ENCODE measurements around the gene FLII. TPM values are rescaled to one million over a fixed set of nuclear protein-coding genes. Genes with fewer than 3 reads are reported as not detected.
"Not testable (repeated sequence)": the region's sequence is repeated elsewhere in the genome, so short reads cannot be mapped to it uniquely, and the experiment has no call there.

Gene FLII
- total RNA-seq = 344 TPM
- 100 to 1,000 TPM; 123 to 154 (median 127) TPM for polyA plus RNA-seq

DNA sequence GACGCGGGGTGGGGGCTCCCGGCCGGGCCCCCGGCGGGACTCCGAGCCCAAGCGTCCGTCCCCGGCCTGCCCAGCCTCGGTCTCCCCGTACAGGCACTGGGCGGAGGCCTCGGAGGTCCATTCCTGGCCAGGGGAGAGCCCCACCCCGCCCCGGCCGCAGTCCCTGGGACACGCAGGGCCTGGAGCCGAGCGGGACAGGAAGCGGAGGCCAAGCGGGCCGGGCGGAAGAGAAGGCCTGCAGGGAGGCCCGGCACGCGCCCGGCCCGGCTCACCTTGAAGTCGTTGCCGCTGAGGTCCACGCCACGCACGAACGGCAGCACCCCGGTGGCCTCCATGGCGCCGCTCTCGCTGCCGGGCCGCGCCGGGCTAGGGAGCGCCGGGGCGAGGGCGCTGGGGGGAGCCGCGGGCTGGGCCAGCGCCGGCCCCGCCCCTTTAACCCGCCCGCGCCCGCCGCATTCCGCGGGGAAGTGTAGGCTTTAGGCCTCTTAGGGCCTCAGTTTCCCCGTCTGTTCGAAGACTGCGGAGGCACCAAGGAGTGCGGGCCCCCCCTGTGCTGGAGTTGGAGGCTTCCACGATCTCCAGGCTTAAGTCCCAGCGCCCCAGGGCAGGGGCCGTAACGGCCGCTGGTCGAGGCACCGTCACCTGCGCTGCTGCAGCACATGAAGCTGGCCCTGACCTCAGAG, at the start of gene FLII:
Gene FLII (minus strand): TSS at position 383 of the 683 bp plus-strand sequence. CDS start 48 bp downstream, at position 335.
- Histone ChIP-seq H3K36me3 (ENCODE audit: control insufficient read depth, insufficient read depth, low read length) (peaks cover 31% of the 10 kb centered on the region), H3K9me3 (ENCODE audit: control insufficient read depth in 2 of 2, low read length in 2 of 2) (no peaks in the 10 kb centered on the region), H3K27me3 (ENCODE audit: control insufficient read depth, insufficient read depth, low read length) (no peaks in the 10 kb centered on the region), H3K27ac (ENCODE audit: insufficient read depth, low read length, poor library complexity, severe bottlenecking) (peak within 1 kb of the TSS; percentile 94), H3K4me1 (ENCODE audit: control insufficient read depth, insufficient read depth, low read length, poor library complexity, severe bottlenecking) (peaks cover 52% of the 10 kb centered on the region), H3K4me3 (ENCODE audit: low read depth, low read length) (peak within 1 kb of the TSS; percentile 84)
- peak within 1 kb of the TSS; percentile 95 to 98 (median 96) for H3K4me3 Mint-ChIP-seq
- DNase-seq (peak; percentile 52 to 68 (median 54)), ATAC-seq (ENCODE audit: low read depth in 2 of 2) (peak; percentile 30 to 38)
- peaks cover 3% of the 10 kb centered on the region for H3K36me3 Mint-ChIP-seq
- peaks cover 0 to 55% (median 26%) of the 10 kb centered on the region in 4 donors for H3K4me1 Mint-ChIP-seq
- H3K9me3 Mint-ChIP-seq = no peaks in the 10 kb centered on the region
- no peaks in the 10 kb centered on the region for H3K27me3 Mint-ChIP-seq
- peak within 1 kb of the TSS; percentile 90 to 97 (median 97) for H3K27ac Mint-ChIP-seq

DNA sequence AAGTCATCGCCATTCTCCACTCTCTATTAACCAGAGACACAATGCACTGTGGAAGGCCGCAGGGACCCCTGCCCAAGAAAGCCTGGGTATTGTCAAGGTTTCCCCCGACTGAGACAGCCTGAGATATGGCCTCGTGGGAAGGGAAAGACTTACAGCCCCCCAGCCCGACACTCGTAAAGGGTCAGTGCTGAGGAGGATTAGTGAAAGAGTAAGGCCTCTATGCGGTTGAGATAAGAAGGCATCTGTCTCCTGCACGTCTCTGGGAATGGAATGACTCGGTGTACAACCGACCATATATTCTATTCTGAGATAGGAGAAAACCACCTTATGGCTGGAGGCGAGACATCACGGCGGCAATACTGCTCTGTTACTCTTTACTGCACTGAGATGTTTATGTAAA, 44.7 kb upstream of the FLII start:
- ATAC-seq (ENCODE audit: low read depth in 2 of 2); H3K4me3 Mint-ChIP-seq; H3K4me3 ChIP-seq (ENCODE audit: low read depth, low read length); H3K9me3 ChIP-seq (ENCODE audit: control insufficient read depth in 2 of 2, low read length in 2 of 2); H3K9me3 Mint-ChIP-seq; H3K4me1 Mint-ChIP-seq; H3K27ac Mint-ChIP-seq; H3K4me1 ChIP-seq (ENCODE audit: control insufficient read depth, insufficient read depth, low read length, poor library complexity, severe bottlenecking); DNase-seq; H3K27me3 ChIP-seq (ENCODE audit: control insufficient read depth, insufficient read depth, low read length); H3K27me3 Mint-ChIP-seq; H3K27ac ChIP-seq (ENCODE audit: insufficient read depth, low read length, poor library complexity, severe bottlenecking): not testable (repeated sequence)
- peaks cover 43% of the 10 kb centered on the region for H3K36me3 Mint-ChIP-seq
- peaks cover 75% of the 10 kb centered on the region for H3K36me3 ChIP-seq (ENCODE audit: control insufficient read depth, insufficient read depth, low read length)

DNA sequence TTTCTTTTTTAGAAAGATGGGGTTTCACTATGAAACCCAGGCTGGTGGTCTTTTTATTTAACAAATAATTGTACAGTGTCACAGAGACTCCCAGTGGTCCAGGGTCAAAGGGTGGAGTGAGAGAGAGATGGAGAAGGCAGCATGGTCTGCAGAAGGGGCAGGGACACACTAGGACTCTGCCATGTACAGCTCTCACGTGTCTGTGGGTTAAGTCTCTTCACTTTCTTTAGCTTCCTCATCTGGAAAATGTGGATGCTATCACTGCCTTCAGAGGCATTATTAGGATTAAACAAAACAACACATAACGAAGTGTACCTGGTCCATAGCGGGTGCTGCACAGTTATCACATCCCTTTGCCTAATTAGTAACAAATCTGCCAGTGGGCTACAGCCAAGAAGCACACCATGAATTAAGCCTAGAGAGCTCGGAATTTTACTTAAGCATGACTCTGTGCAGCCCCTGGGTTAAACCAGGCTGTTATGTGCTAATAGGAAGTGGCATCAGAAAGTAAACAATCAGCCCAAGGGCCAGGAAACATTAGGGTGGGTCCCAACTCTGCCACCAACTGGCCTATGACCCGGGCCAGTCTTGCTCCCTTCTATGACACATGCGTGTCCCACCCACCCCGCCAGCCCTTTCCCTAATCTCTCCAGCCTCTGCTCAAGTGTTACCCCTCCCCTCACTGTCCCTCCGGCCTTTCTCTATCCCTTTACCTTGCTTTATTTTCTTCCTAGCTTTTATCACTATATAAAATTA, 42.4 kb upstream of the FLII start:
- Histone ChIP-seq H3K36me3 (ENCODE audit: control insufficient read depth, insufficient read depth, low read length) (peaks cover 62% of the 10 kb centered on the region), H3K4me1 (ENCODE audit: control insufficient read depth, insufficient read depth, low read length, poor library complexity, severe bottlenecking) (no peaks in the 10 kb centered on the region), H3K4me3 (ENCODE audit: low read depth, low read length) (no peak overlapping the region), H3K27ac (ENCODE audit: insufficient read depth, low read length, poor library complexity, severe bottlenecking) (no peak overlapping the region), H3K9me3 (ENCODE audit: control insufficient read depth in 2 of 2, low read length in 2 of 2) (no peaks in the 10 kb centered on the region), H3K27me3 (ENCODE audit: control insufficient read depth, insufficient read depth, low read length) (no peaks in the 10 kb centered on the region)
- DNase-seq (no peak), ATAC-seq (ENCODE audit: low read depth in 2 of 2) (no peak)
- no peaks in the 10 kb centered on the region for H3K9me3 Mint-ChIP-seq
- peak overlapping the region in 1 of 3 donors; percentile 40 for H3K27ac Mint-ChIP-seq
- H3K27me3 Mint-ChIP-seq = no peaks in the 10 kb centered on the region
- H3K4me3 Mint-ChIP-seq = no peak overlapping the region
- H3K36me3 Mint-ChIP-seq = peaks cover 36% of the 10 kb centered on the region
- no peaks in the 10 kb centered on the region for H3K4me1 Mint-ChIP-seq

DNA sequence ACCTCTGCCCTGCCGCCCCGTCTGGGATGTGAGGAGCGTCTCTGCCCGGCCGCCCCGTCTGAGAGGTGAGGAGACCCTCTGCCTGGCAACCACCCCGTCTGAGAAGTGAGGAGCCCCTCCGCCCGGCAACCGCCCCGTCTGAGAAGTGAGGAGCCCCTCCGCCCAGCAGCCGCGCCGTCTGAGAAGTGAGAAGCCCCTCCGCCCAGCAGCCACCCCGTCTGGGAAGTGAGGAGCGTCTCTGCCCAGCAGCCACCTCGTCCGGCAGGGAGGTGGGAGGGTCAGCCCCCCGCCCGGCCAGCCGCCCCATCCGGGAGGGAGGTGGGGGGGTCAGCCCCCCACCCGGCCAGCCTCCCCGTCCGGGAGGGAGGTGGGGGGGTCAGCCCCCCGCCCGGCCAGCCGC, 39.5 kb upstream of the FLII start:
- not testable (repeated sequence) for H3K9me3 Mint-ChIP-seq; H3K27me3 ChIP-seq (ENCODE audit: control insufficient read depth, insufficient read depth, low read length); ATAC-seq (ENCODE audit: low read depth in 2 of 2); H3K4me1 ChIP-seq (ENCODE audit: control insufficient read depth, insufficient read depth, low read length, poor library complexity, severe bottlenecking); H3K9me3 ChIP-seq (ENCODE audit: control insufficient read depth in 2 of 2, low read length in 2 of 2); H3K27me3 Mint-ChIP-seq; H3K4me3 Mint-ChIP-seq; H3K4me1 Mint-ChIP-seq; DNase-seq; H3K27ac Mint-ChIP-seq; H3K4me3 ChIP-seq (ENCODE audit: low read depth, low read length); H3K27ac ChIP-seq (ENCODE audit: insufficient read depth, low read length, poor library complexity, severe bottlenecking)
- H3K36me3 Mint-ChIP-seq = peaks cover 31% of the 10 kb centered on the region
- H3K36me3 ChIP-seq (ENCODE audit: control insufficient read depth, insufficient read depth, low read length) = peaks cover 47% of the 10 kb centered on the region

DNA sequence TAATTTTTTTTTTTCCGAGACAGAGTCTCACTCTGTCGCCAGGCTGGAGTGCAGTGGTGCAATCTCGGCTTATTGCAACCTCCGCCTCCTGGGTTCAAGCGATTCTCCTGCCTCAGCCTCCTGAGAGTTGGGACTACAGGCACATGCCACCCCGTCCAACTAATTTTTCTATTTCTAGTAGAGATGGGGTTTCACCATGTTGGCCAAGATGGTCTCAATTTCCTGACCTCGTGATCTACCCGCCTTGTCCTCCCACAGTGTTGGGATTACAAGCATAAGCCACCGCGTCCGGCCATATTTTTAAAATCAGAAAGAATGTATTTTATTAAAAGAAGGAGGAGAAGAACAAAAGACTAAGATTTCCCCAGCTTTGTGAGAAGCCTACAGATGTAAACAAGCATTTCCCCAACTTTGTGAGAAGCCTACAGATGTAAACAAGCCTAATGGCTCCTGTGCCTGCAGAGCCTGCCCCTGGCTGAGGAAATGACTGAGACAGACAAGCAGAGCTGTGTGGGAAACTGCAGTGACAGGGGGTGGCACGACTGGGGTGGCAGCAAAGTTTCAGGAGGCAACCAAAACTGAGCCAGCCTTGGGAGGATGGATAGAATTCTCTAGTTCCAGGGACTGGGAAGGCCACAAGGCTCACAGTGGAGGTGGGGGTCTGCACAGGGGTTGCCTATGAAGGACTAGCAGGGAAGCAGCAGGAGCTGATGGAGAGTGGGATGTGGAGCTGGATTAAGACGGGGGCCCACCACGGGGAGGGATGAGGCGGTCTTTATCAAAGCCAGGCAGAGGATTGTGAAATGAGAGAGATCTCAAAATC, 33.4 kb upstream of the FLII start:
- Mint-ChIP-seq H3K36me3 (peaks cover 22% of the 10 kb centered on the region), H3K4me3 (no peak overlapping the region), H3K27ac (peak overlapping the region in 1 of 3 donors; percentile 5), H3K9me3 (no peaks in the 10 kb centered on the region), H3K27me3 (no peaks in the 10 kb centered on the region), H3K4me1 (peaks cover 0 to 2% (median 0%) of the 10 kb centered on the region in 4 donors)
- Histone ChIP-seq H3K9me3 (ENCODE audit: control insufficient read depth in 2 of 2, low read length in 2 of 2) (no peaks in the 10 kb centered on the region), H3K27ac (ENCODE audit: insufficient read depth, low read length, poor library complexity, severe bottlenecking) (no peak overlapping the region), H3K36me3 (ENCODE audit: control insufficient read depth, insufficient read depth, low read length) (peaks cover 55% of the 10 kb centered on the region), H3K27me3 (ENCODE audit: control insufficient read depth, insufficient read depth, low read length) (no peaks in the 10 kb centered on the region), H3K4me1 (ENCODE audit: control insufficient read depth, insufficient read depth, low read length, poor library complexity, severe bottlenecking) (no peaks in the 10 kb centered on the region), H3K4me3 (ENCODE audit: low read depth, low read length) (no peak overlapping the region)
- ATAC-seq (ENCODE audit: low read depth in 2 of 2) (no peak), DNase-seq (no peak)

DNA sequence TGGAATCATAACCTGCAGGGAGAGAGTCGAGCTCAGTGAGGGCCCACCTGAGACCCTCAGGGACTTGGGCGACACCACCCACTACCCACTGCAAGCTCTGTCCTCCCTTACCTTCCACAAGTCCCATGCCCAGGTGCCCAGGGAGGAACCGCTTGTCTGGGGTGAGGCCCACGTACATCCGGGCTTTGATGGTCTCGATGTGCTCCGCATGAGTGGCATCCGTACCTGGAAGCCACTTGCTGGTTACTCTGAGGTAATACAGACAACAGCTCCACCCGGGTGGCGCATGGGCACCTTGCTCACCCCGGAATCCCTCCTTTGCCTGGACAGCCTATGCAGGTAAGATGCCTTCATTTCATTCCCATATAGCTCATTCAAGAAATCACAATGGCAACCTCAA, 26.8 kb upstream of the FLII start:
- Histone ChIP-seq H3K27me3 (ENCODE audit: control insufficient read depth, insufficient read depth, low read length) (no peaks in the 10 kb centered on the region), H3K4me3 (ENCODE audit: low read depth, low read length) (no peak overlapping the region), H3K9me3 (ENCODE audit: control insufficient read depth in 2 of 2, low read length in 2 of 2) (no peaks in the 10 kb centered on the region), H3K36me3 (ENCODE audit: control insufficient read depth, insufficient read depth, low read length) (peaks cover 73% of the 10 kb centered on the region), H3K27ac (ENCODE audit: insufficient read depth, low read length, poor library complexity, severe bottlenecking) (no peak overlapping the region), H3K4me1 (ENCODE audit: control insufficient read depth, insufficient read depth, low read length, poor library complexity, severe bottlenecking) (no peaks in the 10 kb centered on the region)
- peak overlapping the region in 1 of 3 donors; percentile 20 for H3K27ac Mint-ChIP-seq
- H3K9me3 Mint-ChIP-seq = no peaks in the 10 kb centered on the region
- no peaks in the 10 kb centered on the region for H3K27me3 Mint-ChIP-seq
- H3K4me1 Mint-ChIP-seq = peaks cover 0 to 2% (median 0%) of the 10 kb centered on the region in 4 donors
- no peak for DNase-seq
- H3K36me3 Mint-ChIP-seq = peaks cover 43% of the 10 kb centered on the region
- no peak for ATAC-seq (ENCODE audit: low read depth in 2 of 2)
- no peak overlapping the region for H3K4me3 Mint-ChIP-seq

DNA sequence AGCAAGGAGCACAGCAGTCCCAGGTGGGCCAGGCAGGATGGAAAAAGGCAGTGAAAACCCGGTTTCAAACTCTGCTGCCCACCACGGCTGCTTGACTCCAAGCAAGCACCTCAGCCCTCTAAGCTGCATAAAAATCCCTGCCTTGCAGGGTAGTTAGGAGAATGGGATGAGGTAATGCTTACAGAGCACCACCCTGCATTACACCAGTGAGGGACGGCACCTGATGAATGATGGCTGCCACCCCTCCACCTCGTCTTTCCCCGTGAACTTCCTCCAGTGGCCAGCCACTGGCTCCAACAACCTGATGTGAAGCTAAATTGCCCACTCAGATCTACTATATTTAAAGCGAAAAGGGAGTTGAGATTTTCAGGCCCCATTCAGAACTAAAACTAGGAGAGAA, 23.2 kb upstream of the FLII start:
- Mint-ChIP-seq H3K9me3 (no peaks in the 10 kb centered on the region), H3K27me3 (no peaks in the 10 kb centered on the region), H3K4me1 (no peaks in the 10 kb centered on the region), H3K36me3 (peaks cover 40% of the 10 kb centered on the region), H3K27ac (no peak overlapping the region), H3K4me3 (no peak overlapping the region)
- no peak overlapping the region for H3K27ac ChIP-seq (ENCODE audit: insufficient read depth, low read length, poor library complexity, severe bottlenecking)
- H3K36me3 ChIP-seq (ENCODE audit: control insufficient read depth, insufficient read depth, low read length) = peaks cover 72% of the 10 kb centered on the region
- H3K9me3 ChIP-seq (ENCODE audit: control insufficient read depth in 2 of 2, low read length in 2 of 2) = no peaks in the 10 kb centered on the region
- no peak overlapping the region for H3K4me3 ChIP-seq (ENCODE audit: low read depth, low read length)
- ATAC-seq (ENCODE audit: low read depth in 2 of 2) (no peak), DNase-seq (no peak)
- no peaks in the 10 kb centered on the region for H3K4me1 ChIP-seq (ENCODE audit: control insufficient read depth, insufficient read depth, low read length, poor library complexity, severe bottlenecking)
- no peaks in the 10 kb centered on the region for H3K27me3 ChIP-seq (ENCODE audit: control insufficient read depth, insufficient read depth, low read length)
